Glutamatergic neuron (in vitro differentiated cells): ENCODE results near the gene PPM1L. TPM values are rescaled to one million over a fixed set of nuclear protein-coding genes. Genes with fewer than 3 reads are reported as not detected.

Experiments used
- DNase-seq: peaks from one replicate; pipeline ENCODE4 v3.0.0; 2022
- H3K27ac Mint-ChIP-seq: one replicate; pipeline ENCODE4 v1.8.0; 2020; ENCODE audit warnings: mild to moderate bottlenecking, mixed read lengths, inconsistent platforms; ENCODE audit not compliant: unreplicated experiment
- H3K27me3 Mint-ChIP-seq: one replicate; pipeline ENCODE4 v1.8.0; 2020; ENCODE audit warnings: mild to moderate bottlenecking, moderate library complexity, mixed read lengths, inconsistent platforms; ENCODE audit not compliant: unreplicated experiment
- H3K36me3 Mint-ChIP-seq: one replicate; pipeline ENCODE4 v1.8.0; 2020; ENCODE audit warnings: mild to moderate bottlenecking, mixed read lengths, inconsistent platforms; ENCODE audit not compliant: unreplicated experiment
- H3K4me1 Mint-ChIP-seq: one replicate; pipeline ENCODE4 v1.8.0; 2020; ENCODE audit warnings: mild to moderate bottlenecking, low read depth, mixed read lengths, inconsistent platforms; ENCODE audit not compliant: unreplicated experiment
- H3K4me3 Mint-ChIP-seq: one replicate; pipeline ENCODE4 v1.8.0; 2020; ENCODE audit warnings: mild to moderate bottlenecking, mixed read lengths, inconsistent platforms; ENCODE audit not compliant: unreplicated experiment
- H3K9me3 Mint-ChIP-seq: one replicate; pipeline ENCODE4 v1.8.0; 2020; ENCODE audit warnings: mild to moderate bottlenecking, moderate library complexity, mixed read lengths, inconsistent platforms; ENCODE audit not compliant: unreplicated experiment
- CTCF ChIP-seq: fragments of 200-600 bp; sonication (generic); IDR thresholded peaks from one replicate; pipeline ENCODE4 v1.5.0; 2021; ENCODE audit not compliant: partially characterized antibody, unreplicated experiment
- total RNA-seq: library from RNA; stranded (reverse); fragmentation: NEBNext Ultra II Directional; extraction: Animal tissue kit (Norgen Biotek cat#: 25700); gene quantifications from one replicate; pipeline ENCODE4 v1.2.1, GENCODE V29; 2021; ENCODE audit not compliant: unreplicated experiment

Gene PPM1L
- total RNA-seq, 1 donor from 2014 or later = 81.4 TPM

GRCh38 chr3:160943996-160944395, 188.0 kb downstream of the PPM1L start:
- H3K9me3 Mint-ChIP-seq = peaks cover 6% of the 10 kb centered on the region
- DNase-seq = no peak
- TF ChIP-seq CTCF = no peak
- H3K27me3 Mint-ChIP-seq = peaks cover 3% of the 10 kb centered on the region
- H3K4me3 Mint-ChIP-seq = no peak overlapping the region
- H3K4me1 Mint-ChIP-seq = no peaks in the 10 kb centered on the region
- H3K36me3 Mint-ChIP-seq = peaks cover 7% of the 10 kb centered on the region
- no peak overlapping the region for H3K27ac Mint-ChIP-seq

- no peak for TF ChIP-seq CTCF
- DNase-seq = no peak
- Mint-ChIP-seq H3K4me3 (no peak overlapping the region), H3K27ac (no peak overlapping the region), H3K27me3 (no peaks in the 10 kb centered on the region), H3K4me1 (peaks cover 2% of the 10 kb centered on the region), H3K9me3 (peaks cover 2% of the 10 kb centered on the region), H3K36me3 (no peaks in the 10 kb centered on the region)
These were observed 189.3 kb downstream of the PPM1L start for GRCh38 chr3:160945336-160945735.

GRCh38 chr3:160948273-160948672, 192.2 kb downstream of the PPM1L start:
- no peaks in the 10 kb centered on the region for H3K27me3 Mint-ChIP-seq
- H3K27ac Mint-ChIP-seq = no peak overlapping the region
- no peak for TF ChIP-seq CTCF
- no peak for DNase-seq
- H3K4me1 Mint-ChIP-seq = peaks cover 23% of the 10 kb centered on the region
- H3K4me3 Mint-ChIP-seq = no peak overlapping the region
- H3K36me3 Mint-ChIP-seq = no peaks in the 10 kb centered on the region
- no peaks in the 10 kb centered on the region for H3K9me3 Mint-ChIP-seq

GRCh38 chr3:160949460-160949859, 193.4 kb downstream of the PPM1L start:
- H3K4me3 Mint-ChIP-seq = no peak overlapping the region
- H3K9me3 Mint-ChIP-seq = peaks cover 2% of the 10 kb centered on the region
- H3K27me3 Mint-ChIP-seq = no peaks in the 10 kb centered on the region
- no peak overlapping the region for H3K27ac Mint-ChIP-seq
- H3K36me3 Mint-ChIP-seq = no peaks in the 10 kb centered on the region
- DNase-seq = no peak
- peaks cover 27% of the 10 kb centered on the region for H3K4me1 Mint-ChIP-seq
- TF ChIP-seq CTCF = no peak

GRCh38 chr3:160950542-160950941, 194.5 kb downstream of the PPM1L start:
- no peak overlapping the region for H3K4me3 Mint-ChIP-seq
- H3K27me3 Mint-ChIP-seq = no peaks in the 10 kb centered on the region
- no peak overlapping the region for H3K27ac Mint-ChIP-seq
- peaks cover 27% of the 10 kb centered on the region for H3K4me1 Mint-ChIP-seq
- H3K36me3 Mint-ChIP-seq = no peaks in the 10 kb centered on the region
- H3K9me3 Mint-ChIP-seq = peaks cover 2% of the 10 kb centered on the region
- no peak for TF ChIP-seq CTCF
- no peak for DNase-seq
